Measurements from ENCODE around the gene TNFAIP3.

TNFAIP3 gene

GRCh38 chr6:137869549-137870307, 2.7 kb downstream of the TNFAIP3 start:
- Histone ChIP-seq H3K4me3 (replicated peaks; ENCODE audit: insufficient read depth, low read length) (peak overlapping the region; percentile 82), H3K27ac (replicated peaks) (no peak overlapping the region), H3K27me3 (ENCODE audit: insufficient read depth, poor library complexity, severe bottlenecking) (no peaks in the 10 kb centered on the region)
- TF ChIP-seq CTCF (IDR thresholded peaks at IDR 0.05; ENCODE audit: insufficient read depth, low read length), result no peak
- TF ChIP-seq GABPA (IDR thresholded peaks at IDR 0.05; ENCODE audit: low read depth), result no peak
- no peak for TF ChIP-seq SPI1 (IDR thresholded peaks at IDR 0.05; ENCODE audit: borderline replicate concordance, low read depth)
- TF ChIP-seq REST (IDR thresholded peaks at IDR 0.05; ENCODE audit: insufficient replicate concordance, low read depth), result no peak
- no peak for TF ChIP-seq POLR2AphosphoS5 (IDR thresholded peaks at IDR 0.05; ENCODE audit: low read depth)
- DNase-seq (ENCODE audit: low read depth in 1 of 2, low spot score in 1 of 2), result no peak

GRCh38 chr6:137870308-137870644, 3.2 kb downstream of the TNFAIP3 start:
- no peak for DNase-seq (ENCODE audit: low read depth in 1 of 2, low spot score in 1 of 2)
- H3K27ac ChIP-seq (replicated peaks), result no peak overlapping the region
- H3K27me3 ChIP-seq (ENCODE audit: insufficient read depth, poor library complexity, severe bottlenecking), result no peaks in the 10 kb centered on the region
- no peak for TF ChIP-seq REST (IDR thresholded peaks at IDR 0.05; ENCODE audit: insufficient replicate concordance, low read depth)
- no peak for TF ChIP-seq SPI1 (IDR thresholded peaks at IDR 0.05; ENCODE audit: borderline replicate concordance, low read depth)
- TF ChIP-seq GABPA (IDR thresholded peaks at IDR 0.05; ENCODE audit: low read depth), result no peak
- TF ChIP-seq POLR2AphosphoS5 (IDR thresholded peaks at IDR 0.05; ENCODE audit: low read depth), result no peak
- no peak for TF ChIP-seq CTCF (IDR thresholded peaks at IDR 0.05; ENCODE audit: insufficient read depth, low read length)
- peak overlapping the region; percentile 82 for H3K4me3 ChIP-seq (replicated peaks; ENCODE audit: insufficient read depth, low read length)

GRCh38 chr6:137870744-137871247, 3.7 kb downstream of the TNFAIP3 start:
- no peak for TF ChIP-seq POLR2AphosphoS5 (IDR thresholded peaks at IDR 0.05; ENCODE audit: low read depth)
- no peak for TF ChIP-seq SPI1 (IDR thresholded peaks at IDR 0.05; ENCODE audit: borderline replicate concordance, low read depth)
- TF ChIP-seq CTCF (IDR thresholded peaks at IDR 0.05; ENCODE audit: insufficient read depth, low read length), result no peak
- no peak for TF ChIP-seq GABPA (IDR thresholded peaks at IDR 0.05; ENCODE audit: low read depth)
- TF ChIP-seq REST (IDR thresholded peaks at IDR 0.05; ENCODE audit: insufficient replicate concordance, low read depth), result no peak
- no peak overlapping the region for H3K27ac ChIP-seq (replicated peaks)
- peak overlapping the region; percentile 19 for H3K4me3 ChIP-seq (replicated peaks; ENCODE audit: insufficient read depth, low read length)
- H3K27me3 ChIP-seq (ENCODE audit: insufficient read depth, poor library complexity, severe bottlenecking), result no peaks in the 10 kb centered on the region
- peak in 1 of 2 experiments; percentile 11 for DNase-seq (ENCODE audit: low read depth in 1 of 2, low spot score in 1 of 2)

All from HL-60 (cell line).